ENCODE measurements around the gene GDNF.

The GDNF gene

GRCh38 chr5:37776826-37777225 lies 63.0 kb downstream of the GDNF start:
- DNase-seq, result no peak

GRCh38 chr5:37774912-37775483 lies 64.8 kb downstream of the GDNF start:
- DNase-seq, result no peak

GRCh38 chr5:37773809-37774208 lies 66.0 kb downstream of the GDNF start:
- no peak for DNase-seq

GRCh38 chr5:37772255-37772654 lies 67.6 kb downstream of the GDNF start:
- DNase-seq, result no peak

- no peak for DNase-seq
Observed at GRCh38 chr5:37771731-37772130, 68.1 kb downstream of the GDNF start.

GRCh38 chr5:37771203-37771611 lies 68.6 kb downstream of the GDNF start:
- DNase-seq, result no peak

- no peak for DNase-seq
Observed at GRCh38 chr5:37770786-37771185, 69.1 kb downstream of the GDNF start.

- no peak for DNase-seq
Observed at GRCh38 chr5:37769840-37770239, 70.0 kb downstream of the GDNF start.

GRCh38 chr5:37769108-37769507 lies 70.7 kb downstream of the GDNF start:
- no peak for DNase-seq

- no peak for DNase-seq
Observed at GRCh38 chr5:37768371-37768770, 71.5 kb downstream of the GDNF start.

- DNase-seq, result no peak
Observed at GRCh38 chr5:37767961-37768360, 71.9 kb downstream of the GDNF start.

- no peak for DNase-seq
Observed at GRCh38 chr5:37767251-37767650, 72.6 kb downstream of the GDNF start.

Measured in NCI-H526 treated with DMSO at 0.1 percent for 48 hours (cell line).